DOHH2 (cell line): ENCODE measurements around the gene RUNX1.

Source experiments
- EZH2phosphoT487 ChIP-seq: fragments of 200-600 bp; sonication (generic); IDR thresholded peaks from 2 replicates; pipeline ENCODE4 v1.6.1; 2017; ENCODE audit warnings: borderline replicate concordance, mild to moderate bottlenecking, antibody characterized with exemption, low read length, moderate library complexity, mixed read lengths
- TF ChIP-seq, protein P1 (sequence below): fragments of 200-600 bp; sonication (generic); IDR thresholded peaks from one replicate; pipeline ENCODE4 v1.5.1; 2014; ENCODE audit warnings: antibody characterized with exemption, mild to moderate bottlenecking, low read depth, low read length; ENCODE audit not compliant: poor library complexity, severe bottlenecking

DNA sequence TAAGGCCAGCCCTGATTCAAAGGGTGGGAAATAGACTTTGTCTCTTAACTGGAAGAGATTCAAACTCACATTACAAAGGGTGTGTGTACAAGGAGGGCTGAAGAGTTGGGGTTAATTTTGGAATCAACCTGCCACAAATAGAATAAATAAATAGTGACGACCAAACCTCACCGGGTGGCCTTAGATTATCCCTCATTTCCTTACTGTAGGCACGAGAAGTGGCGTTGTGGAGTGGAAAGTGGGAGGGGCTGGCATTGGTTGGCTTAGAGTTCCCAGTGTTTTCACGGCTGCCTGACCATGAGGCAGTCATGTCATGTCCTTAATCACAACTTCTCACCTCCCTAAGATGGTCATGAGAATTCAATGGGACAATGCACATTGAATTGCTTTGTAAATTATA, 21.3 kb upstream of the RUNX1 start:
- no peak for TF ChIP-seq EZH2phosphoT487
- TF ChIP-seq, protein P1, sequence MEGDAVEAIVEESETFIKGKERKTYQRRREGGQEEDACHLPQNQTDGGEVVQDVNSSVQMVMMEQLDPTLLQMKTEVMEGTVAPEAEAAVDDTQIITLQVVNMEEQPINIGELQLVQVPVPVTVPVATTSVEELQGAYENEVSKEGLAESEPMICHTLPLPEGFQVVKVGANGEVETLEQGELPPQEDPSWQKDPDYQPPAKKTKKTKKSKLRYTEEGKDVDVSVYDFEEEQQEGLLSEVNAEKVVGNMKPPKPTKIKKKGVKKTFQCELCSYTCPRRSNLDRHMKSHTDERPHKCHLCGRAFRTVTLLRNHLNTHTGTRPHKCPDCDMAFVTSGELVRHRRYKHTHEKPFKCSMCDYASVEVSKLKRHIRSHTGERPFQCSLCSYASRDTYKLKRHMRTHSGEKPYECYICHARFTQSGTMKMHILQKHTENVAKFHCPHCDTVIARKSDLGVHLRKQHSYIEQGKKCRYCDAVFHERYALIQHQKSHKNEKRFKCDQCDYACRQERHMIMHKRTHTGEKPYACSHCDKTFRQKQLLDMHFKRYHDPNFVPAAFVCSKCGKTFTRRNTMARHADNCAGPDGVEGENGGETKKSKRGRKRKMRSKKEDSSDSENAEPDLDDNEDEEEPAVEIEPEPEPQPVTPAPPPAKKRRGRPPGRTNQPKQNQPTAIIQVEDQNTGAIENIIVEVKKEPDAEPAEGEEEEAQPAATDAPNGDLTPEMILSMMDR = no peak
